HG02610 (cell line): Measurements from ENCODE around the gene BCL6B.
"Not testable (repeated sequence)": the region's sequence is repeated elsewhere in the genome, so short reads cannot be mapped to it uniquely, and the experiment has no call there.

Experiments used
- ATAC-seq: cut with Tn5 transposase; IDR thresholded peaks from one replicate; pipeline ENCODE4 v1.9.1; 2021; ENCODE audit warnings: mild to moderate bottlenecking, moderate library complexity; ENCODE audit not compliant: unreplicated experiment

BCL6B gene

GRCh38 chr17:7022781-7023571 lies at the start of gene BCL6B:
Gene BCL6B (plus strand): TSS chr17:7023050. CDS start chr17:7023672, 622 bp downstream.
- ATAC-seq: no peak

GRCh38 chr17:6979440-6979839 lies 43.4 kb upstream of the BCL6B start:
- ATAC-seq: not testable (repeated sequence)

GRCh38 chr17:6981426-6981825 lies 41.4 kb upstream of the BCL6B start:
- ATAC-seq: no peak

- no peak for ATAC-seq
Observed at GRCh38 chr17:6985266-6985665, 37.6 kb upstream of the BCL6B start.

- no peak for ATAC-seq
Observed at GRCh38 chr17:6986676-6987075, 36.2 kb upstream of the BCL6B start.

- ATAC-seq: no peak
Observed at GRCh38 chr17:6989779-6990178, 33.1 kb upstream of the BCL6B start.

DNA sequence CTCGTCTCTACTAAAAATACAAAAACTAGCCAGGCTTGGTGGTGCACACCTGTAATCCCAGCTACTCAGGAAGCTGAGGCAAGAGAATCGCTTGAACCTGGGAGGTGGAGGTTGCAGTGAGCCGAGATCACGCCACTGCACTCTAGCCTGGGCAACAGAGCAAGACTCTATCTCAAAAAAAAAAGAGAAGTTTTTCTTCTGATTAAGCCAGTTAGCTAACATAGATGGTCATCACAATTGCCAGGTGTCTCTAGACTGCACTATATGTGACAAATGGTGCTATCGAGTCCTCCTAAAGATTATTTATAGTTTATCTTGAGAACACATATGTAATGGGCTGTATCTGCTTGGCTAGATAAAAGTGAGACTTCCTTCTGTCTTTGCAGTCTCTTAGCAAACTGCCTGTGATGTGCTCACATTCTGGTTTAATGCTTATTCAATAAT lies 29.2 kb upstream of the BCL6B start:
- ATAC-seq: not testable (repeated sequence)

DNA sequence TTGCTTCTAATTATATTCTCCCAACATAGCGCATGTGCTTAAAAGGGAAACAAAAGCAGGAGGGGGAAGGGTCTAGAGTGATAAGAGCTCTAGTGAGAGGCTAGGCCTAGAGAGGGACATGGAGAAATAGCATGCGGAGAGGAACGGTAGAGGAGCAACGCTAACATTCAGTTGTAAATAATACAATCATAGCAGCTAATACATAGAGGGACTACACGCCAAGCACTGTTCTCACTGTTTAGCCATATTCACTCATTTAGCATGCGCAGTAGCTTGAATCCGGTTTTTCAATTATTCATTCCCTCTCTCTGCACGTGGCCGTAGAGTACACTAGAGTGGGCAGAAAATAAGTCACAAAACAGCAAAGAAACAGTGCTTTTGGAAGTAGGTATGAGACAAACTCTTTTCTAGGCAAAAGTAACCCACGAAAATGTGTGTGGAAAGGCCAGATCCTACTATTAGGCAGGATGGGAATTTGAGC lies 28.7 kb upstream of the BCL6B start:
- no peak for ATAC-seq

DNA sequence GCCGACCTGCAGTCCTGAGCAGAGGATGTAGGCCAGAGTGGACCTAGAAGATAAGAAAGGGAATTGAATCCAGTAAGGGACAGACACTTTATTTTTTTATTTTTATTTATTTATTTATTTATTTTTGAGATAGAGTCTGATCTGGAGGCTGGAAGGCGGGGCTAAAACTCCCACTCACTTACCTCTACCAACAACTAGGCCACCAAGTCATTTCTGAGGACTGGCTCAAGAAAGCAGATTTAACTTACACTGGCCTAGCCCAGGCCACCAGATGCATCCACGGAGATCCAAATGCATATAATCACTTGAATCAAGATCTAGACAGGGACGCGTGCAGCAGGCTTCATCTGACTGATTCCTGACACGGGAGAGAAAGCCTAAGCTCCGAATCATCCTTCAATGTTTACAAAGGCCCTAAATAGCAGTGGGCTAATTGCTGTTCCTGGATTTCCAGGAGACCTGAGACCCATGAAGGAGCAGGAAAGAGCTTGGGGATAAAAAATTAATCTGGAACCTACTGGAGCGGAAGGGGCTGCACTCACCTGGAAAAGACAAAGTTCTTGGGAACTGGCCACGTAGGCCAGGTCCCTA lies 28.1 kb upstream of the BCL6B start:
- ATAC-seq: no peak

DNA sequence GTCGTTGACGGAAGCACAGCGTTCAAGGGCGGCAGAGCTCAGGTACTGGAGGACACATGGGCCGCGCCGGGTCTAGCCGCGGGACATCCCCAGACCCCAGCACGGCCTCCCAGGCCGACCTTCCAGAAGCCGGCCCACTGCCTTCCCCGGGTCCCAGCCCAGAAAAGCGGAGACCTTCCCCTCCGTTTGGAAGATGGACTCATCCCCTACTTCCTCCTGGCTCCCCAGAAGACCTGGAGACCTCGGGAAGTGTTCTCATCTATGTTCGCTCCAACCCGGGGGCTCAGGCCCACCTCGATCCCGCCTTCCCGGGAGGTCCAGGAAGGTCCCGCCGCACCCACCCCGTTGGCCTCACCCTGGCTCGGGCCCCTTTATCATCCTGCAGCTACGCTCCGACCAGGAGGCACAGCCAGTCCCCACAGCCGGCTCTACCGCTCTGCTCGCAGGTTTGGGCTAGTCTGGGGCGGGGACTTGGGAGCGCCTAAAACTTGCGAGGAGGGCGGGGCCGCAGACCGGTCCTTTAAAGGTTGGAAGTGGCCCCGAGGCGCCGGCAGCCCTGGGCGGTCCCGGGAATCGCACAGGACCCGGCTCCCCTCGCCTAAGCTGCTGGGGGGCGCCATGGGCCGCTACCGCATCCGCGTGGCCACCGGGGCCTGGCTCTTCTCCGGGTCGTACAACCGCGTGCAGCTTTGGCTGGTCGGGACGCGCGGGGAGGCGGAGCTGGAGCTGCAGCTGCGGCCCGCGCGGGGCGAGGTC lies 27.2 kb upstream of the BCL6B start, which contains the start of gene ALOX12:
TSS of gene ALOX12 (plus strand) at position 550 of the 756 bp plus-strand sequence. CDS start at position 619, 69 bp downstream.
- no peak for ATAC-seq

DNA sequence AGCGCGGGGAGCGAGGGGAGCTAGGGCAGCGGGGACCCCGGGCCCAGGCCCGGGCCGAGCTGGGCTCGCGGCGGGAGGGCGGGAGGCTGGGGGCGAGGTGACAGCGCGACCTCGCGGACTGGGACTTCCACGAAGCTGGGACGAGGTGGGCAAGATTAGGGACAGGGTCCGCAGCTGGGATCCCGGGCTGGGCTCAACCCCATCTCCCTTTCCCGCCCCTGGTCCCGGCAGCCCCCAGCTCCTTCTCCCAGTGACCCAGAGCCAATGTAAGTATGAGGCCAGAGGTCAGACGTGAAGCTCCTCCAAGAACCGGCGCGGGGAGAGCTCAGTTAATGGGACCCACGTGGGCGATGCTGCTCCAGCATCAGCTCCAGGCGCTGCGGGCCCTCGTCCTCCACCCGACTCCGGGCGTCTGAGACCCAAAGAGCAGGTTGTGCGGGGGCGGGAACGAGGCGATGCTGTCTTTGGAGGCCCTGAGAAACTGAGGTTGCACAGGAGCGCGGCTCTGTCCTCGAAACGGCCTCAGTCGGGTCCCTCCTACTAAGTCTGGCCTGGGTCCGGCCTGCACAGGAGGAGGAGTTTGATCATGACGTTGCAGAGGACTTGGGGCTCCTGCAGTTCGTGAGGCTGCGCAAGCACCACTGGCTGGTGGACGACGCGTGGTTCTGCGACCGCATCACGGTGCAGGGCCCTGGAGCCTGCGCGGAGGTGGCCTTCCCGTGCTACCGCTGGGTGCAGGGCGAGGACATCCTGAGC lies 26.4 kb upstream of the BCL6B start:
- no peak for ATAC-seq

DNA sequence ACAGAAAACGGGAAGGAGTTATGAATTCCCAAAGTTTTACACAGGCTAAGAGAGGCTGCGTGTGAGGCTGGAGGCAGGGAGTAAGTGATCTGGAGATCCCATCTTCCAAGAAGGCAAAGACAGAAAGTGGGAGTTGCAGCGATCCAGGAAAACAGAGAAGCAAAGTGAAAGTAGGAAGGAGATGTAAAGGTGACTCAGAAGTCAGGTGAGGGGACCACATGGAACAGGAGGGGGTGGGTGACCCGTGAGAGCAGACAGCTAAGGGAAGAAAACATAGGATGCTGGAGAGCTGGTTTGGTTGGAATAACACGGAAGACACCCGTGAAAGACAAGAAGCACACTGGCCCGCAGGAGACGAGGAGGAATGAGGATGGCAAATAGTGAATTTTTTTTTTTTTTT lies 25.7 kb upstream of the BCL6B start:
- no peak for ATAC-seq

GRCh38 chr17:6998855-6999508 lies 23.9 kb upstream of the BCL6B start:
- no peak for ATAC-seq

GRCh38 chr17:7001318-7001961 lies 21.4 kb upstream of the BCL6B start:
- no peak for ATAC-seq

DNA sequence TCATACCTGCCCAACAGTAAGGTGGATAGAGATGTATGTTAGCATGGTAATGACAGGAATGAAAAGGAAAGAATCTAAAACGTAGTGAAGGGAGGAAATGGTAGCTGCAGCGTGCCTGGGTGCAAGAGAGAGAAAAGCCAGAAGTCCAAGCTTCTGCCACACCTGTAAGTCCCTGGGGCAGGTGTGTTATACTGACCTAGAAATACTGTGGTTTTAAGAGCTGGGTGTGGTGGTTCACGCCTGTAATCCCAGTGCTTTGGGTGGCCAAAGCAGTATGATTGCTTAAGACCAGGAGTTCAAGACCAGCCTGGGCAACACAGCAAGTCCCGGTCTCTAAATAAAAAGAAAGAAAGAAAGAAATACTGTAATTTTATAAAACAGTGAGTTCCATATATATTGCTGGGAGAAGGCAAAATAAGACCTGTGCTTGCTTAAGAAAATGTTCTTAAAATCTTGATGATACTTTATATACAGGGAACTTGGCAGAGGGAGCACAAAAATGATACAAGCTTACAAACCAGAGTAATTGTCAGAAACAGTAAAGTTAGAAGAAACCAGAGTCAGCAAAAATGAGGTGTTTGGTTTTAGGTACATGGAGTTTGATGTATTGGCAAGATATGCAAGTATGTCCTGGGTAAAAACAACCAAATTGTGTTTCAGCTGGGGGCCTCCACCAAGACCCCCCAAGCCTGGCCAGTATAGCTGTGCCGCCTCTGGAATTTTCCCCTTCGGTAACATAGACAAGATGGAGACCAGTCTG lies 20.4 kb upstream of the BCL6B start:
- ATAC-seq: no peak

DNA sequence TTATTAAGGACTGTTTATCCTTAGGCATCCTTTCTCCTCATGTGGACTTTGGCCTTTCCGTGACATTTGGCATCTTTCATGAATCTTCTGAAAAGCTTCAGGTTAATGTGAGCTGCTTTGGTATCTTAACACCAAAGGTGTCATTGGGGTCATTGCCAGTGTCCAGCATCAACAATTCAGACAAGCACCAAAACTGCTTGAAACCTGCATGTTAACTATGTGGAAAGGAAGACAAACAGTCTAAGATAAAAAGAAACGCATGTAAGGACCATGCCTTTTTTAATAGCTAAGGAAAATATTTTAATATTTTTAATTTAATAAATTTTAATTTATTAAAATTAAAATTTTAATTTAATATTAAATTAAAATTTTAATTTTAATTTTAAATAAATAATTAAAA lies 19.1 kb upstream of the BCL6B start:
- ATAC-seq: no peak

DNA sequence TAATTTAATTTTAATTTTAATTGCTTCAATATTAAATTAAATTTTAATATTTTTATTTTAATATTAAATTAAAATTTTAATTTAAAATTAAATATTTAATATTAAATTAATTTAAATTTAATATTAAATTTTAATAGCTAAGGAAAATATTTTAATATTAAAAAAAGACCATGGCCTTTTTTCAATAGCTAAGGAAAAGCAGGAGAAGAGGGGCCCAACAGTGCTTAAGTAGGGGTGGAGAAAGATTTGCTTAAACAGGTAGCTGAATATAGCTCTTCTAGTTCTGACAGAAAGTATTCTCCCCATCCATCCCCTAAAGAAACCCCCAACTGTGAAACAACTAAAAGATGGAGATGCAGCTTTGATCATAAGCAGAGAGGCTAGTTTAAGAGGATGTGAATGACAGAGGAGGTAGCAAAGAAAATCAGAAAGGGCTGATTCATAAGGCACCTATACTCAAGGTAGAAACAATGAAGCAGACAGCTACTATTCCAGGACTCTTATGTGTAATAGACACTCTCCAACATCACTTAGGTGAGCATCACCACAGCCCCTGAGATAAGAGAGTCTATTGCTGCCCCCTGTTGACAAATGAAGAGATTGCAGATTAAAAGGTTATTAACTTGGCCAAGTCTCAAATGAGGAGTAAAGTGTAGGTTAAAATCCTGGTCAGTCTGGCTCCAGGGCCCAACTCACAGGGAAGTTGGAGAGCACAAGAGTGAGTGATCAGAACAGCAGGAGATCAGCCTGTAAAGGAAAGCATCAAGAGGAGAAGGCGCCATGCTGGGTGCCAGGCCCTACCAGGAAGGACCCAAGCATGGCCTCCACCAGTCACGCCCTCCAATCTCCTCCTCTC lies 18.2 kb upstream of the BCL6B start:
- peak; percentile 62 for ATAC-seq

DNA sequence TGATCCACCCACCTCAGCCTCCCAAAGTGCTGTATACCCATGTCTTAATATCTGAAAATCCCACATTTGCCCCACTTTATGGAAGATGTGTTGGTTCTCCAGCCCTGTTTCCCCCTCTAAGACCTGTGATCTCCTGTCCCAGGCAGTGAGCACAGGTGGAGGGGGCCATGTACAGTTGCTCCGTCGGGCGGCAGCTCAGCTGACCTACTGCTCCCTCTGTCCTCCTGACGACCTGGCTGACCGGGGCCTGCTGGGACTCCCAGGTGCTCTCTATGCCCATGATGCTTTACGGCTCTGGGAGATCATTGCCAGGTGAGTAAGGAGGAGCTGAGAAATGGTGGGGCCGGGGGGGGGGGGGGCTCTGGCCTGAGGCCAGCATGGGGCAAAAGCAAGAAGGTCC lies 17.1 kb upstream of the BCL6B start:
- no peak for ATAC-seq
